ENCODE results near the gene BLOC1S6. TPM values are rescaled to one million over a fixed set of nuclear protein-coding genes. Genes with fewer than 3 reads are reported as not detected.

Gene BLOC1S6
- total RNA-seq, 2 experiments from 2014 or later: 36.1 to 52.5 TPM

DNA sequence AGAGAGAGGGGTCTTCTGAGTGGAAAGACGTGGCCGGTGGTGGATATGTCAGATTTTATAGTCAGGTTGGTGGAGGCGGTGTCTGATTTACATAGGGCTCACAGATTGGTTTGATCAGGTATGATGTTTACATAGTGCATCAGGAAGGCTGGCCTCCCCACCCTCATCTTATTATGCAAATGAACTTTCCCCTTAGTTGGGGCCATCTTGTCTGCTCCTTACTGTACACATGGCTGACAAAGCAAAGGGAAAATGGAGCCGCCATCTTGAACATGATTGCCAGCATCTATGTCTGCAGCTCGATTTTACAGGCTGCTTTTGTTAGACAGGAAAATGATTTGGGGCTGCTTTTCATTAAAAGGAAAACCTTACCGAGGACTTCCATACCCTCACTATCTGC is 67.6 kb downstream of the BLOC1S6 start:
- POLR2A ChIA-PET: no interaction called here
- no peak for DNase-seq
- CTCF ChIA-PET: no interaction called here
- peak overlapping the region; percentile 67 for H3K27ac Mint-ChIP-seq
- H3K9me3 Mint-ChIP-seq (ENCODE audit: low read depth): peaks cover 6% of the 10 kb centered on the region
- ATAC-seq: no peak
- peaks cover 19% of the 10 kb centered on the region for H3K36me3 Mint-ChIP-seq (ENCODE audit: low read depth)
- no peaks in the 10 kb centered on the region for H3K27me3 Mint-ChIP-seq
- intact Hi-C loops (cut with DNase I, micrococcal nuclease): no loop called here
- H3K4me1 Mint-ChIP-seq: peaks cover 46% of the 10 kb centered on the region
- H3K4me3 Mint-ChIP-seq: no peak overlapping the region

GRCh38 chr15:45657254-45657653 is 70.1 kb downstream of the BLOC1S6 start:
- no peaks in the 10 kb centered on the region for H3K27me3 Mint-ChIP-seq
- peaks cover 37% of the 10 kb centered on the region for H3K4me1 Mint-ChIP-seq
- intact Hi-C loops (cut with DNase I, micrococcal nuclease): no loop called here
- H3K4me3 Mint-ChIP-seq: no peak overlapping the region
- peak overlapping the region; percentile 6 for H3K27ac Mint-ChIP-seq
- ATAC-seq: no peak
- peaks cover 26% of the 10 kb centered on the region for H3K36me3 Mint-ChIP-seq (ENCODE audit: low read depth)
- ChIA-PET CTCF (interaction anchor here (0.7 kb wide), 1 partner anchor 37 kb away, joined by 3 read pairs; no protein-coding TSS in a partner anchor), POLR2A (interaction anchor here (0.6 kb wide), 1 partner anchor 20 kb away, joined by 5 read pairs; no protein-coding TSS in a partner anchor)
- peaks cover 2% of the 10 kb centered on the region for H3K9me3 Mint-ChIP-seq (ENCODE audit: low read depth)
- DNase-seq: no peak

DNA sequence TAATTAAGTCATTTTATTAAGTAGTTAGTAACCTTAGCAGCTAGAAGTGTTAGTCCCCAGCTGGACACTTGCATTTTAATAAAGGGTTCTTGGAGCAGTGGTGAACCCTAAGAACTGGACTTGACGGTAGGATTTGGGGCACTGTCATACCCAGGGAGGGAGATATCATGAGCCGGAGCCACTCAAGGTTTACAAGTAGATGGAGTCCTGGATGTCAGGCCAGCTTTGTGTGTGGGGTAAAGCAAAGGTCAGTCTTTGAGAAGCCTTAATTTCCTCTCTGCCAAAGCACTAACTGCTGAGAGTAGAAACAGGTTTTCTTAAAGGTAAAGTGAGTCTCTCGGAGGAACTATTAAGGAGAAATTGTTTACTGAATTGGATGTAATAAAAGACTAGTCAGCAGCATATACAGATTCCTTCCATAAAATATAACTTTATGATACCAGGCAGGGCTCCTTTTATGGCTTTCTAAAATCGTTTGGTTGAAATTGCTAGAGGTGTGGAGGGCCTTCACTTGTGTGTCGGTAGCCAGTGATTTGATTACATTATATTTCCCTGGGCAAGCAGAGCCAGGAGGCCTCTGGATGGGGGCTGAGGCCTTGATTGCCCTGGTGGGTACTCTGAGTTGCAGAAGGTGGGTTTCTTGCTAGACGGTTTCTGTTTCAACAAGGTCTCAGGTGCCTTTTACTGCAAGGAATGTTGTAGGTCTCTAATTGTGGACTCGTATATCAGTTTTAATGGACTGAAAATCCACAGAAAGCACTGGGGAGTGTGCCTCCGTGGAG is 70.8 kb downstream of the BLOC1S6 start:
- H3K36me3 Mint-ChIP-seq (ENCODE audit: low read depth): peaks cover 27% of the 10 kb centered on the region
- peaks cover 35% of the 10 kb centered on the region for H3K4me1 Mint-ChIP-seq
- peak overlapping the region; percentile 6 for H3K27ac Mint-ChIP-seq
- intact Hi-C loops (cut with DNase I, micrococcal nuclease): no loop called here
- ChIA-PET POLR2A (interaction anchor here (0.6 kb wide), 1 partner anchor 28 kb away, joined by 3 read pairs; no protein-coding TSS in a partner anchor), CTCF (interaction anchor here (0.7 kb wide), 1 partner anchor 38 kb away, joined by 3 read pairs; no protein-coding TSS in a partner anchor)
- H3K9me3 Mint-ChIP-seq (ENCODE audit: low read depth): peaks cover 2% of the 10 kb centered on the region
- H3K27me3 Mint-ChIP-seq: no peaks in the 10 kb centered on the region
- no peak overlapping the region for H3K4me3 Mint-ChIP-seq
- no peak for ATAC-seq
- no peak for DNase-seq

Other genes with a start within 250 kb of the BLOC1S6 start
- 1 to 10 TPM; 2.5 to 3.4 TPM for gene GATM, start 208.8 kb upstream of the BLOC1S6 start, total RNA-seq
- 1 to 10 TPM; 1.6 to 1.9 TPM for gene SLC30A4, start 64.6 kb upstream of the BLOC1S6 start, total RNA-seq
- gene SQOR, start 47.6 kb downstream of the BLOC1S6 start, total RNA-seq: 100 to 1,000 TPM; 105 to 108 TPM

Data from activated CD4-positive, alpha-beta T cell treated with anti-CD3 and anti-CD28 coated beads for 36 hours (primary cell).